Pancreas (tissue), 10 donors: ENCODE results near the gene TSC22D3. TPM values are rescaled to one million over a fixed set of nuclear protein-coding genes. Genes with fewer than 3 reads are reported as not detected.

Experiments used
- ATAC-seq, 4 donors: fragments of 200-7000 bp; cut with Tn5 transposase; one replicate each; pipeline versions ENCODE4 v1.8.0 to v1.9.1; 2020; ENCODE audit warnings: mild to moderate bottlenecking in 4 of 4, moderate library complexity in 4 of 4
- DNase-seq, 6 donors: peaks; one replicate each; pipeline ENCODE4 v3.0.0-alpha.2; 2020
- FAIRE-seq: peaks from 2 replicates; lab custom pipeline; 2012; peaks lifted over from hg19 to GRCh38; lab: Jason Lieb, UNC
- H3K27ac ChIP-seq, 4 donors: fragments of 200-600 bp; sonication (generic); 1 replicate in 3 of 4; 2 replicates in 1 of 4; pipeline versions ENCODE4 v1.5.0 to v1.8.0; 2020
- H3K27me3 ChIP-seq, 4 donors: fragments of 200-600 bp; one replicate each; pipeline ENCODE4 v1.8.0; 2021
- H3K36me3 ChIP-seq, 3 donors: fragments of 200-600 bp; sonication (generic) in 1 of 3; one replicate each; pipeline versions ENCODE4 v1.5.0 to v1.8.0; 2020 to 2021
- H3K4me1 ChIP-seq, 3 donors: fragments of 200-600 bp; one replicate each; pipeline ENCODE4 v1.8.0; 2021
- H3K4me3 ChIP-seq, 4 donors: fragments of 200-600 bp; sonication (generic) in 2 of 4; one replicate each; pipeline versions ENCODE4 v1.5.0 to v1.8.0; 2020 to 2021
- H3K9me3 ChIP-seq, 4 donors: fragments of 200-600 bp; one replicate each; pipeline ENCODE4 v1.8.0; 2021
- CTCF ChIP-seq, 4 donors: fragments of 200-600 bp; sonication (generic) in 3 of 4; IDR thresholded peaks; one replicate each; pipeline versions ENCODE4 v1.5.0 to v1.8.0; 2021; ENCODE audit warnings: antibody characterized with exemption in 4 of 4
- WGBS, 2 donors: extraction: QIAGEN DNeasy Blood & Tissue Kit; methylation state at CpG; one replicate each; pipeline ENCODE4 v1.1.7; 2013; 5-methylcytosine and 5-hydroxymethylcytosine counted together
- intact Hi-C, 3 donors: fragments of 100-400 bp; cut with DNase I; formaldehyde crosslinking; loops; one replicate each; pipeline versions ENCODE4 v1.11.1 to v1.14.2; 2022
- polyA plus RNA-seq, 2 donors: library from polyadenylated mRNA; stranded (reverse); fragments of 200-250 nt; gene quantifications; one replicate each; pipeline ENCODE4 v1.2.3, GENCODE V29; 2013
- total RNA-seq, 6 donors: library from RNA; stranded (reverse); fragmentation: NEBNext Ultra II Directional in 4 of 6; extraction: Animal tissue kit (Norgen Biotek cat#: 25700) in 4 of 6; gene quantifications; one replicate each; pipeline versions ENCODE4 v1.2.1 to v1.2.4, GENCODE V29; 2021 to 2023
- donor health status: healthy with polysubstance abuse.
- donor health status: DM: no; HTN: no; CAD: no; lungs with moderate emphysema.
- donor health status: DM: no; HTN: no; CAD: no.
- donor health status: control.
- donor health status: control.
- donor health status: Bipolar disorder and iron deficiency.
- donor health status: DM: yes; HTN: yes; CAD: no.
- donor health status: DM: no; HTN: no; CAD: no.
- donor health status: DM: no; HTN: no; CAD: no.
- donor health status: DM: yes; HTN: yes; CAD: no.

The TSC22D3 gene
- total and polyA plus RNA-seq, 8 donors: 12.8 to 86.6 (median 47.3) TPM

- no peak for ATAC-seq
- TF ChIP-seq CTCF (IDR thresholded peaks at IDR 0.05): no peak
- no peak for DNase-seq
- 85 to 95% methylated on average over 3 of the region's 3 CpGs for WGBS, 2 donors
- no peaks in the 10 kb centered on the region for H3K36me3 ChIP-seq
- no peaks in the 10 kb centered on the region for H3K9me3 ChIP-seq
- H3K27ac ChIP-seq: no peak overlapping the region
- peaks cover 0 to 11% (median 0%) of the 10 kb centered on the region in 4 donors for H3K27me3 ChIP-seq
- intact Hi-C loops: no loop called here
- FAIRE-seq: no peak
- no peak overlapping the region for H3K4me3 ChIP-seq
- H3K4me1 ChIP-seq: no peaks in the 10 kb centered on the region
These were observed 29.6 kb upstream of the TSC22D3 start for GRCh38 chrX:107805179-107805578.

GRCh38 chrX:107804427-107804826 is 28.8 kb upstream of the TSC22D3 start:
- DNase-seq (no peak), ATAC-seq (no peak), FAIRE-seq (no peak)
- Histone ChIP-seq H3K4me1 (no peaks in the 10 kb centered on the region), H3K36me3 (no peaks in the 10 kb centered on the region), H3K27me3 (peaks cover 0 to 6% (median 0%) of the 10 kb centered on the region in 4 donors), H3K4me3 (no peak overlapping the region), H3K9me3 (no peaks in the 10 kb centered on the region), H3K27ac (no peak overlapping the region)
- intact Hi-C loops: no loop called here
- no peak for TF ChIP-seq CTCF (IDR thresholded peaks at IDR 0.05)
- 67 to 70% methylated on average over 1 of the region's 1 CpG for WGBS, 2 donors

- no peak for ATAC-seq
- intact Hi-C loops: no loop called here
- H3K27ac ChIP-seq: no peak overlapping the region
These were observed 12.2 kb upstream of the TSC22D3 start for GRCh38 chrX:107787827-107788226.

GRCh38 chrX:107780525-107780924 is 4.9 kb upstream of the TSC22D3 start:
- FAIRE-seq (no peak), DNase-seq (no peak), ATAC-seq (no peak)
- Histone ChIP-seq H3K27me3 (peaks cover 0 to 13% (median 0%) of the 10 kb centered on the region in 4 donors), H3K4me3 (no peak overlapping the region), H3K27ac (no peak overlapping the region), H3K4me1 (no peaks in the 10 kb centered on the region), H3K36me3 (no peaks in the 10 kb centered on the region), H3K9me3 (no peaks in the 10 kb centered on the region)
- 84 to 91% methylated on average over 9 of the region's 9 CpGs for WGBS, 2 donors
- no peak for TF ChIP-seq CTCF (IDR thresholded peaks at IDR 0.05)
- intact Hi-C loops: no loop called here

More at GRCh38 chrX:107787827-107788226, 12.2 kb upstream of the TSC22D3 start:
- peak; percentile 66 for FAIRE-seq
- H3K36me3 ChIP-seq: no peaks in the 10 kb centered on the region
- TF ChIP-seq CTCF (IDR thresholded peaks at IDR 0.05): no peak
- 44 to 45% methylated on average over 1 of the region's 1 CpG for WGBS, 2 donors
- H3K9me3 ChIP-seq: no peaks in the 10 kb centered on the region
- H3K4me1 ChIP-seq: no peaks in the 10 kb centered on the region
- H3K4me3 ChIP-seq: no peak overlapping the region
- no peak for DNase-seq
- peaks cover 0 to 8% (median 0%) of the 10 kb centered on the region in 4 donors for H3K27me3 ChIP-seq

- TF ChIP-seq CTCF (IDR thresholded peaks at IDR 0.05): no peak
- FAIRE-seq (no peak), ATAC-seq (no peak), DNase-seq (no peak)
- intact Hi-C loops: loop anchor here in 2 of 3 donors (5.0 to 10.0 kb wide), 2 partner anchors 103 to 115 kb away; no protein-coding TSS in a partner anchor
- WGBS, 2 donors: 50 to 67% methylated on average over 6 of the region's 6 CpGs
- Histone ChIP-seq H3K27me3 (peaks cover 0 to 8% (median 0%) of the 10 kb centered on the region in 4 donors), H3K36me3 (no peaks in the 10 kb centered on the region), H3K4me3 (peak within 1 kb of the TSS in 2 of 4 donors; percentile 49 to 54), H3K27ac (peak within 1 kb of the TSS in 1 of 4 donors; percentile 73), H3K4me1 (no peaks in the 10 kb centered on the region), H3K9me3 (no peaks in the 10 kb centered on the region)
These were observed 1.9 kb upstream of the TSC22D3 start, which contains the start of gene NCBP2L for GRCh38 chrX:107777536-107777832. Gene NCBP2L (plus strand): TSS chrX:107777733. CDS start chrX:107794221, 16,488 bp downstream.
